ENCODE data around the gene ROS1.
"Not testable (repeated sequence)": the region's sequence is repeated elsewhere in the genome, so short reads cannot be mapped to it uniquely, and the experiment has no call there.

ROS1 gene

DNA sequence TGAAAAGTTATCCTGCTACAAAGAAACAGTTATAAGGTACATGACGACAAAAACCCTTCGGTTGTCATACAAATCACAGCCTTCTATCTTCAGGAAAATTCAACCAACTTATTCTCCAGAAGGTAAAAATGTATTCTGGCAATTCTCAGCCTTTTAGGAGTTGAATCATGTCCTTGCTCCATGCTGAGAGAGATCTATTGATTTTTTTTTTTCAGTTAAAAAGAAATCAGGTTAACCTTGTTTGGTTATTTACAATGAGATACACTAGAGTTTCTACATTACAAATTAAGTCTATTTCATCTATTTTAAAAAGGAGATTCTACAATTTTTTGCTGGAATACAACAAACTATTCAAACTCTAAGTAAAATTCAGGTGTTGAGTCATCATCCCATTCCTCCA is 45.4 kb downstream of the ROS1 start:
- DNase-seq (ENCODE audit: low read depth) = no peak

DNA sequence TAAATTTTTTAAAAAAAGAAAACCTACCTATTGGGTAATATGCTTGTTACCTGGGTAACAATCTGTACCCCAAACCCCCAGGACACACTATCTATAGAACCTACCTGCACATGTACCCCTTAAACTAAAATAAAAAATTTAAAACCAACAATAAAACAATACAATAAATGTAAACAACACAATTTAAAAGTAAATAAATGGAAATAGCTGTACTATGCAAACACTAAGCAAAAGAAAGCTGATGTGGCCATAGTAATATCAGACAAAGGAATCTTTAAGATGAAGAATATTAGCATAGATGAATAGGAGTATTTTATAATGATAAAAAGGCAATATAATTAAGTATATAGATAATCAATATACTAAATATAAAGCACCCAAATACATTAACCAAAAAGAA is 50.3 kb downstream of the ROS1 start:
- DNase-seq (ENCODE audit: low read depth) = no peak

DNA sequence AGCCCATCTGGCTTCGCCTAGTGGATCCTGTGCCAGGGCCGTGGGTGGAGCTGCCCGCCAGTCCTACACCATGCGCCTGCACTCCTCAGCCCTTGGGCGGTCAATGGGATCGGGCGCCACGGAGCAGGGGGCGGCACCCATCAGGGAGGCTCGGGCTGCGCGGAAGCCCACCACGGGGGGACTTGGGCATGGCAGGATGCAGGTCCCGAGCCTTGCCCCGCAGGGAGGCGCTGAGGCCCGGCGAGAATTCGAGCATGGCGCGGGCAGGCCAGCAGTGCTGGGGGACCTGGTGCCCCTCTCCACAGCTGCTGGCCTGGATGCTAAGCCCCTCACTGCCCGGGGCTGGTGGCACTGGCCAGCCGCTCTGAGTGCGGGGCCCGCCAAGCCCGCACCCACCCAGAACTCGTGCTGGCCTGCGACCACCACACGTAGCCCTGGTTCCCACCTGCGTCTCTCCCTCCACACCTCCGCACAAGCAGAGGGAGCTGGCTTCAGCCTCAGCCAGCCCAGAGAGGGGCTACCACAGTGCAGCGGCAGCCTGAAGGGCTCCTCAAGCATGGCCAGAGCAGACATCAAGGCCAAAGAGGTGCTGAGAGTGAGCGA is 52.4 kb downstream of the ROS1 start:
- no peak for DNase-seq (ENCODE audit: low read depth)

DNA sequence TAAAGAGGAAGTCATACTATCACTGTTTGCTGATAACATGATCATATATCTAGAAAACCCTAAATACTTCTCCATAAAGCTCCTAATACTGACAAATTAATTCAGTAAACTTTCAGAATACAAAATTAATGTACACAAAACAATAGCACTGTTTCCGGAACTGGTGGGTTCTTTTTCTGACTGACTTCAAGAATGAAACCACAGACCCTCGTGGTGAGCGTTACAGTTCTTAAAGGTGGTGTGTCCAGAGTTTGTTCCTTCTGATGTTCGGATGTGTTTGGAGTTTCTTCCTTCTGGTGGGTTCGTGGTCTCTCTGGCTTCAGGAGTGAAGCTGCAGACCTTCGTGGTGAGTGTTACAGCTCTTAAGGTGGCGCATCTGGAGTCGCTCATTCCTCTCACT is 53.5 kb downstream of the ROS1 start:
- not testable (repeated sequence) for DNase-seq (ENCODE audit: low read depth)

DNA sequence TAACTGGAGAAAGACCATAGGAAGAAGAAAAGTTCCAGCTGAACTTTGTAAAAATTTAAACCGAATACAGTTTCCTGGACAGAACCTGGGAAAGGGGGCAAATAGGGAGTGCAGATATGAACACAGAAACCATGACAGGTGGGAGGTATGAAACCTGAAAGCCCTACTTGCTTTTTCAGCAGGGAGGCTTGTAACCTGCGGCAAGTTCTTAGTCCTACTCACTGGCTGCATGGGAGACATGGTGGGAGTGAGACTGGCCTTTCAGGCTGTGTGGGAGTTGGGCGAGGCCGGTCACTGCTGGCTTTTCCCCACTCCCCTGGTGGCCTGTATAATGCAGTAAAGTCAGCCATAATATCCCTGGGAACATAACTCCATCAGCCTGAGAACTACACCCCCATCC is 54.2 kb downstream of the ROS1 start:
- no peak for DNase-seq (ENCODE audit: low read depth)

DNA sequence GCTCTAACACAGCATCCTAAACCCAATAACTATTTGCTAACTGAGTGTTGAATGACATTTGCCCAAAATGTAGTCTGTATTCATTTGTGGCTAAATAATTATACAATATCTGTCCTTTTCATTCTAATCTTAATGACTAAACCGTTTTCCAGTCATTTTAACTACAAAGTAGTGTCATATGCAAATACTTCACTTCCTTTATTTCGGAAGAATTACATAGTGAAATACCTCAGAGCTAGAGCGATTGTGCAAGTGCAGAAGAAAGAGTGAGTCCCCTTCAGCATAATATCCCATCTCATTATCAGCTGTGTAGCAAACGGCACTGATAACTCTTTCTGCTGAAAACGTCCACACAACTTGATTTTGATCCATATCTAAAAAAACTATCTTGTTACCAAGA is 66.2 kb downstream of the ROS1 start:
- no peak for DNase-seq (ENCODE audit: low read depth)

DNA sequence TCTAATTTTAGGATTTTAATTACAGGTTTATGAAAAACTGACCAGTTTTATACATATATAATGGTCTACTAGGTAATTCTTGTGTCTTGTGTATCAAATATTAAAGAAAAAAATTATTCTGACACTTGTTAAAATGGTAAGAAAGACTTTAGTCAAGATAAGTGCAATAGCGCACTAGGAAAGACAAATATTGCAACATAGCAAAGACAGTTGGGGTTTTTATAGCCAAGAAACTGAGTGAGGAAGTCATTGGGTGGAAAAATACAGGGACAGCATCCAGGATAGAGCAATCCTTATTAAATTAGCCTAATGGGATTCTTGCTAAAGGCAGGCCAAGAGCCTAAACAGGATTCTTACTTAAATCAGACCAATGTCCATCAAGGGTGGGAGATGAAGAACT is 71.1 kb downstream of the ROS1 start:
- no peak for DNase-seq (ENCODE audit: low read depth)

- peak; percentile 63 for DNase-seq (ENCODE audit: low read depth)
Observed at GRCh38 chr6:117352466-117353081, 73.2 kb downstream of the ROS1 start.

- DNase-seq (ENCODE audit: low read depth) = no peak
Observed at GRCh38 chr6:117351521-117351920, 74.2 kb downstream of the ROS1 start.

- peak; percentile 69 for DNase-seq (ENCODE audit: low read depth)
Observed at GRCh38 chr6:117346142-117346930, 79.4 kb downstream of the ROS1 start.

DNA sequence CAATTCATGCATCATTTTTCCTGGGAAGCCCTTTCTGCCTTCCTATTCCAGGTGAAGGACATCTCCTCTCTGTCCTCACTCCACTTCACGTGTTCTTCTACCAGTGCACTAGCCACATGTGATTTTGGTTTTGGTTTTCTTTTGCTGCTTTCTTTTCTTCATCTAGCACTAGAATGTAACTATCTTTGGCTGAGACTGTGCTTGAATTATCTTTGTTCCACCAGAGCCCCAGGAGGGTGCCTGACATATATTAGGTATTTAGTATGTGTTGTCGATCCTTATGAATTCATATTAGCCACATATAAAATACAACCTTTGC is 80.5 kb downstream of the ROS1 start:
- DNase-seq (ENCODE audit: low read depth) = no peak

DNA sequence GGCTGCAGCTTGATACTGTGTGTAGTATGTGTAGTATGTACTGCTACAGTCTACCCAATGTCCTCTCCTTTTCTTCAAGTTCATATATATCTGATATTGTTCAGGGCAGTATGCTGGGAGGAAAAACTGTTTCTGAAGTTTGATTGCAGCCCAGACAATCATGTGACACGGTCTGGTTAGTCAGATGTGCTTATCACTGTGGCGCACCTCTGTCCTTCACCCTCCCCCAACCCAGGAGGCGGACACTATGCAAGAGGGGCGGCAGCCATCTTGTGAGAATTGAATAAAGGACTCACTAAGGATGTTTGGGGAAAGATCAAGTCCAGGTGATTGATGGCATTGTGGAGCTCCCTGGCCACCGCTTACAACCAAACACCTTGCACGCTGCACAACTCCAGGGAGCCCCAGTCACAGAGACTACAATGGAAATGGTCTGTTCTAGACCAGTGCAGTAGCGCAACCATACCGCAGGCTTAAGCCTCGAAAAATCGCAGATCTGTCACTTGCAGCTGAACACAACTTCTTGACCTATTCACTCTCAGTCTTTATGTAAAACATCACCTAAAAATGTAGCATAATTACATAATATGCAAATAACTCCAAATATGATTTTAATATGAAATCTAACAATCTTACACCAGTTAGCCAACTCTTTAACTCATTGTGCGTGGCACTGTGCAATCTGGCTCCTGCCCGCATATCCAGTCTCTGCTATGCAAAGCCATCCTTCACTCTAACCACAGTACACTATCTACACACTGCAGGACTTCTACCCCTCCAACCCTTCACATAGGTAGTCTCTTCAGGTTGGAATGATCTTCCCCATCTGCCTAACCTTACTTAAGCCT is 81.1 kb downstream of the ROS1 start:
- DNase-seq (ENCODE audit: low read depth) = no peak

GRCh38 chr6:117338567-117338966 is 87.2 kb downstream of the ROS1 start:
- no peak for DNase-seq (ENCODE audit: low read depth)

GRCh38 chr6:117329926-117330325 is 95.8 kb downstream of the ROS1 start:
- DNase-seq (ENCODE audit: low read depth) = no peak

- DNase-seq (ENCODE audit: low read depth) = no peak
Observed at GRCh38 chr6:117328500-117328899, 97.2 kb downstream of the ROS1 start.

DNA sequence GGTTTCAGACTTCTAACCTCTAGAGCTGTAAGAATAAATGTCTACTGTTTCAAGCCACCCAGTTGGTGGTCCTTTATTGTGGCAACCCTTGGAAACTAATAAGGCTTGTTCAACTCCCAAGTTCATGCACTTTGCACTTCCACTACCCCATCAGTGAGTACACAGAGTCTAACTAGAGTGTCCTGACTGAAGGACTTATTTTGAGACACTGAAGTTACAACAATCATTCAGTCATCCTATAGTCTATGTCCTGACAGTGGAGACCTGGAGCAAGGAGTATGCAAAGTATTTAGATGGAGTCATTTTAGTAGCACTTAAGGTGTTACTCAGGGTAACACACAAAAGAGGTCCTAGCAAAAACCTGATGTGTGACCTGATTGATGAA is 97.7 kb downstream of the ROS1 start:
- DNase-seq (ENCODE audit: low read depth) = no peak

- no peak for DNase-seq (ENCODE audit: low read depth)
Observed at GRCh38 chr6:117327149-117328004, 98.4 kb downstream of the ROS1 start.

DNA sequence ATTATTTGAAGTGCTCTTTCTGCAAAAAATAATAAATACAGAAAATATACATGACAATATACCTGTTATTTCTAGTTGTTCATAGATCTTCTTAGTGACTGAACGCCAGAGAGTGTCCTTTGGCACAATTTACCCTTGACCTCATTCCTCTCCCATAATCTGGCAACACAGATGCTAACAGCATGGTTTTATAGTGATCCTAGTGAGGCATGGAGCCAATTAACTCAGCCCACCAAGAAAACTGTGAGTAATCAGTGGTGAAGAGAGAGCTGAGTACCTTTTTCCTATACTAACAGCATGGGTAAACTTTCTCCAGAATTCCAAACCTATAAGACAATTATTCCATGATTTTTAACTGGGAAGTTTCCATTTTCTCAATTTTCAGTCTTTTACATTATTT is 99.3 kb downstream of the ROS1 start:
- DNase-seq (ENCODE audit: low read depth) = no peak

GRCh38 chr6:117317261-117317660 is 108.5 kb downstream of the ROS1 start:
- peak; percentile 52 for DNase-seq (ENCODE audit: low read depth)

DNA sequence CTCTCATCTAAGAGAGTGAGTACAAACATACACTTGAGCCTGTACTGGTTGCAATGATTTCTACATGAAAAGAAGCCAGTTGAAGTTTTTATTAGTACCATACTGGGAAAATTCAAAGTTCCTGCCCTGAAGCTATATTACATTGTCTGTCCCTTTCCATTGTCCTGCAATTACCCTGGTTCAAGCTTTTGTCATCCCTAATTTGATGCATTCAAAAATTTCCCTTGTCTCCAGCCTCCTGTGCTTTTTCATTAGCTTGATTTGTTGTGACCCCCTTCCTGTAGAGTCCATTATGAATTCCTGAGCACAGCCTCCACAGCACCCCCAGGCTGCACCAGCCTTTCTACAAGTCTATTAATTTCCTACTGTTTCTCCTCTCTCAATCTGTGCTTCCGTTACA is 114.0 kb downstream of the ROS1 start:
- no peak for DNase-seq (ENCODE audit: low read depth)

GRCh38 chr6:117311310-117311709 is 114.4 kb downstream of the ROS1 start:
- DNase-seq (ENCODE audit: low read depth) = no peak

- DNase-seq (ENCODE audit: low read depth) = no peak
Observed at GRCh38 chr6:117309611-117310010, 116.1 kb downstream of the ROS1 start.
